GM12878 (cell line): Measurements from ENCODE around the gene NMT1. TPM values are rescaled to one million over a fixed set of nuclear protein-coding genes. Genes with fewer than 3 reads are reported as not detected.

Source experiments
- ATAC-seq: fragments of 200-7000 bp; cut with Tn5 transposase; 3 replicates; pipeline ENCODE4 v1.9.1; 2020; ENCODE audit warnings: mild to moderate bottlenecking, moderate library complexity
- BruUV-seq: library from RNA; stranded (reverse); fragments of 400-500 nt; replicated peaks from 2 replicates; lab custom pipeline; 2021; lab: Mats Ljungman, UMichigan
- CTCF ChIA-PET: fragments of 300-600 bp; sonication (Branson Sonifier 250); formaldehyde crosslinking; extraction: SDS; loops from one replicate; lab custom pipeline; 2021; ENCODE audit warnings: inconsistent platforms; lab: Yijun Ruan, JAX
- POLR2A ChIA-PET: fragments of 350-600 bp; formaldehyde crosslinking; extraction: SDS; loops from one replicate; lab custom pipeline; 2021; ENCODE audit warnings: inconsistent platforms; lab: Charles Lee
- RAD21 ChIA-PET: fragments of 300-600 bp; sonication (Branson Sonifier 250); formaldehyde crosslinking; loops from one replicate; lab custom pipeline; 2023; ENCODE audit warnings: antibody characterized with exemption; ENCODE audit not compliant: unreplicated experiment; lab: Charles Lee
- SMC1A ChIA-PET: fragments of 300-600 bp; sonication (Branson Sonifier 250); formaldehyde crosslinking; loops from one replicate; lab custom pipeline; 2023; ENCODE audit not compliant: unreplicated experiment, uncharacterized antibody; lab: Charles Lee
- DNase-seq: peaks from one replicate; pipeline ENCODE4 v3.0.0-alpha.2; 2011; ENCODE audit warnings: low read depth, low spot score
- FAIRE-seq: peaks from 3 replicates; lab custom pipeline; 2011; peaks lifted over from hg19 to GRCh38; lab: Jason Lieb, UNC
- H2AFZ ChIP-seq: 2 replicates; pipeline ENCODE4 v1.6.0; 2011; ENCODE audit warnings: low read depth, low read length, control low read depth; ENCODE audit not compliant: control insufficient read depth
- H3K27ac ChIP-seq: 2 replicates; pipeline ENCODE4 v1.5.1; 2011; ENCODE audit warnings: control low read depth; ENCODE audit not compliant: control insufficient read depth, insufficient read depth
- H3K27me3 ChIP-seq, 2 experiments: replicated peaks in 1 of 2; 2 replicates each; pipeline versions ENCODE4 v1.6.0 to v1.6.1; 2011; ENCODE audit warnings: low read length in 1 of 2; ENCODE audit not compliant: control insufficient read depth in 2 of 2, insufficient read depth in 2 of 2
- H3K36me3 ChIP-seq, 2 experiments: 2 replicates each; pipeline ENCODE4 v1.5.1; 2011; ENCODE audit warnings: low read length in 1 of 2; ENCODE audit not compliant: control insufficient read depth in 2 of 2, insufficient read depth in 2 of 2
- H3K4me1 ChIP-seq: 2 replicates; pipeline ENCODE4 v1.6.1; 2011; ENCODE audit warnings: mild to moderate bottlenecking, low read length, moderate library complexity, mixed read lengths; ENCODE audit not compliant: control insufficient read depth, insufficient read depth
- H3K4me2 ChIP-seq: 2 replicates; pipeline ENCODE4 v1.6.0; 2011; ENCODE audit warnings: control low read depth; ENCODE audit not compliant: control insufficient read depth, insufficient read depth
- H3K4me3 ChIP-seq: fragments of 200-600 bp; sonication (generic); 2 replicates; pipeline ENCODE4 v1.5.1; 2016
- H3K79me2 ChIP-seq: 2 replicates; pipeline ENCODE4 v1.6.0; 2011; ENCODE audit warnings: low read length; ENCODE audit not compliant: control insufficient read depth, insufficient read depth
- H3K9ac ChIP-seq: 2 replicates; pipeline ENCODE4 v1.8.0; 2011; ENCODE audit warnings: low read length, control low read depth, mixed read lengths; ENCODE audit not compliant: control insufficient read depth, insufficient read depth
- H3K9me3 ChIP-seq: replicated peaks from 3 replicates; pipeline ENCODE4 v1.5.1; 2011; ENCODE audit warnings: mild to moderate bottlenecking, low read length; ENCODE audit not compliant: control insufficient read depth, insufficient read depth
- H4K20me1 ChIP-seq: 2 replicates; pipeline ENCODE4 v1.6.0; 2011; ENCODE audit not compliant: control insufficient read depth, insufficient read depth
- CEBPZ ChIP-seq: fragments of 150-350 bp; IDR thresholded peaks from 2 replicates; pipeline ENCODE4 v1.6.1; 2016; ENCODE audit warnings: low read depth, low read length
- E4F1 ChIP-seq: fragments of 450-650 bp; IDR thresholded peaks from 2 replicates; pipeline ENCODE4 v1.6.1; 2018; ENCODE audit warnings: borderline replicate concordance, mild to moderate bottlenecking; ENCODE audit not compliant: partially characterized antibody
- ELK1 ChIP-seq: IDR thresholded peaks from 2 replicates; pipeline ENCODE4 v1.6.1; 2012; ENCODE audit warnings: low read depth, low read length, improper control_type of control experiment
- MYC ChIP-seq: IDR thresholded peaks from 2 replicates; pipeline ENCODE4 v1.6.1; 2011; ENCODE audit warnings: mild to moderate bottlenecking, low read length, moderate library complexity, inconsistent platforms; ENCODE audit not compliant: insufficient read depth, insufficient replicate concordance, insufficient read length, severe bottlenecking
- POLR2AphosphoS5 ChIP-seq: IDR thresholded peaks from 2 replicates; pipeline ENCODE4 v1.6.1; 2011; ENCODE audit warnings: mild to moderate bottlenecking, low read length, inconsistent platforms
- ZZZ3 ChIP-seq: IDR thresholded peaks from 2 replicates; pipeline ENCODE4 v1.6.1; 2011; ENCODE audit warnings: low read depth; ENCODE audit not compliant: control insufficient read depth, insufficient read length
- WGBS: methylation state at CpG from one replicate; pipeline ENCODE4 v1.1.6; 2016; ENCODE audit warnings: low lambda C conversion rate; ENCODE audit not compliant: insufficient replicate concordance, insufficient coverage; ENCODE audit errors: missing lambda C conversion rate; 5-methylcytosine and 5-hydroxymethylcytosine counted together
- in situ Hi-C: fragments of 300-500 bp; cut with MboI; formaldehyde crosslinking; loops from 9 replicates; pipeline ENCODE4 v1.14.3; 2018; ENCODE audit warnings: mixed read lengths
- intact Hi-C: fragments of 100-400 bp; cut with micrococcal nuclease; formaldehyde crosslinking; loops from one replicate; pipeline ENCODE4 v1.14.2; 2022; ENCODE audit not compliant: unreplicated experiment
- polyA plus RNA-seq, 11 experiments: library from polyadenylated mRNA; depleted of rRNA in 4 of 11; unstranded in 6 of 11; stranded (reverse) in 5 of 11; fragments of >200 nt; fragmentation: Nextera tagmentation in 4 of 11; fragmentation: Illumina TruSeq in 1 of 11; extraction: Ambion mirVana in 4 of 11; extraction: Trizol in 1 of 11; gene quantifications; 1 replicate in 1 of 11; 2 replicates in 10 of 11; pipeline versions ENCODE4 v1.2.1 to v1.2.3, GENCODE V29; 2011 to 2016; ENCODE audit warnings: inconsistent platforms in 2 of 11, missing spikeins in 2 of 11, low read depth in 1 of 11
- total RNA-seq, 4 experiments: library from RNA; depleted of rRNA in 3 of 4; stranded (reverse); fragments of >200 nt in 3 of 4; fragmentation: Illumina TruSeq in 1 of 4; extraction: Trizol in 1 of 4; gene quantifications; 2 replicates each; pipeline versions ENCODE4 v1.2.1 to v1.2.3, GENCODE V29; 2013 to 2021

Gene NMT1
- total and polyA plus RNA-seq, 10 of the 15 experiments (the other 5 are each of a cell fraction or from before 2014, with no cell fraction given), result 96.7 to 395 (median 222) TPM

GRCh38 chr17:45067637-45068036 is 6.5 kb downstream of the NMT1 start:
- SMC1A ChIA-PET, result interaction anchor here (1.2 to 1.7 kb wide), 4 partner anchors 9 to 147 kb away, joined by 3 to 10 read pairs (median 3); no protein-coding TSS in a partner anchor
- intact Hi-C loops (no loop called here), in situ Hi-C loops (no loop called here)
- POLR2A ChIA-PET, result interaction anchor here (0.7 kb wide), 1 partner anchor 11 kb away, joined by 3 read pairs; no protein-coding TSS in a partner anchor
- no peak overlapping the region for H3K4me3 ChIP-seq
- H3K27ac ChIP-seq, result no peak overlapping the region
- peaks cover 70% of the 10 kb centered on the region for H3K79me2 ChIP-seq
- no peak overlapping the region for H3K4me2 ChIP-seq
- no peak for FAIRE-seq
- H3K4me1 ChIP-seq, result peaks cover 4% of the 10 kb centered on the region
- TSS peak; percentile 26 for BruUV-seq
- ATAC-seq, result no peak
- peaks cover 0 to 8% of the 10 kb centered on the region in 2 experiments; a peak in 3 of 4 replicates for H3K36me3 ChIP-seq
- RAD21 ChIA-PET, result no interaction called here
- H2AFZ ChIP-seq, result no peak overlapping the region
- CTCF ChIA-PET, result interaction anchor here (0.7 to 1.6 kb wide), 5 partner anchors 20 to 147 kb away, joined by 3 to 6 read pairs (median 3); no protein-coding TSS in a partner anchor
- TF ChIP-seq CEBPZ (no peak), MYC (no peak), E4F1 (no peak), ZZZ3 (no peak), ELK1 (no peak), POLR2AphosphoS5 (no peak)
- H3K27me3 ChIP-seq, result no peaks in the 10 kb centered on the region
- 97% methylated on average over 2 of the region's 2 CpGs for WGBS
- H3K9me3 ChIP-seq, result no peaks in the 10 kb centered on the region
- H3K9ac ChIP-seq, result no peak overlapping the region
- no peak for DNase-seq
- no peaks in the 10 kb centered on the region; the same call in 1 of the 2 replicates for H4K20me1 ChIP-seq
